Activated effector memory CD4-positive, alpha-beta T cell treated with anti-CD3 and anti-CD28 coated beads, Interleukin-2, amount 50 U/mL, for 16 hours (primary cell): Measurements from ENCODE around the gene GPR22.

ENCODE experiments used
- DNase-seq: peaks from one replicate; pipeline ENCODE4 v3.0.0-alpha.2; 2020

The GPR22 gene

DNA sequence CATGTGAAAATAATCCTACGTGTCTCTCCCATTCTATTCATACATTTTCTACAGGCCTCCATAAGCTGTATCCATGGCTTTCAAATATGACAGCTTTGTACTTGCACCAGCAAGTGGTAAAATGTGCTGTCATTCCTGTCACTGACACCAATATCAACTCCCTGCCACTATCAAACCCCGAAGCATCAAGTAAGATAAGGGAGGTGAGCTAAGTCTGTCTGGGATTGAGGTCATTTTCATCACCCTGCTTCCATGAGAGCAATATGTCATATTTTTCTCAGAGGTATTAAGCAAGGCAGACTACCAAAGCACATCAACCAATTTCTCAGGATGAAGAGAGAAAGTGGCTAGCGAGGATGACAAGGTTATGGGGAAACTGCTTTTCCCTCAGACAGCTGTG lies 11.1 kb downstream of the GPR22 start:
- no peak for DNase-seq

DNA sequence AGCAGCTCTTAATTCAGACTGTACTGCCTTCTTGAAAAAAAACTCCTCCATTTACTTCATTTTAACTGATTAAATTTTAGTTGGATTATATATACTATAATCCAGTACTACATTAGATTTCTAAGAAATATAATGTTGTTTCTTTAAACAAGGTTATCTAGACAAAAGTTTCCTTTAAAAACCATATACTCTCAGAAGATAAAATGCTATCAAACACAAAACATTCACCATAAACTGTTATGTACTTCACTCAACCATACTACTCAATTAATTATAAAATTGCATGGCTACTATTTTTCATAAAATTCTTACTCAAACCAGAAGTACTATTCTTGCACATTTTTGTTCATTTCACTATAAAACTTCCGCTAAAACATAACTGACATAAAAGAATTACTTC lies 12.7 kb downstream of the GPR22 start:
- no peak for DNase-seq

DNA sequence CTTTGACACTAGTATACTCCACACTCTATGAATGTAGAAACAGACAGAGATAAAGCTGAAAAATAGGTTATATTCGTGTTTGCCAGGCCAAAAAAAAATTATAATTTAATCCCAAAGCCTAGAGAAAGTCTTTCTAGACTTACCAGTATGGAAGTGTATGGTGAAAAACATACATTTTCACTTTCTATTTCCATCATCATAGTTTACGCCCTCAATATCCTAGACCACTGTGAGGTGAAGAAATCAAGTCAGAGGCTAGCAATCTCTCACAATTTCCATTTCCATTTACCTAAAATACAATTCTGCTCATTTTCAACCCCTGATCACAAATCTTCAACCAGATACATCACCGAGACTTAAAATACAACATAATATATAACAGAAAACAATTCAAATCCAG lies 16.2 kb downstream of the GPR22 start:
- no peak for DNase-seq

DNA sequence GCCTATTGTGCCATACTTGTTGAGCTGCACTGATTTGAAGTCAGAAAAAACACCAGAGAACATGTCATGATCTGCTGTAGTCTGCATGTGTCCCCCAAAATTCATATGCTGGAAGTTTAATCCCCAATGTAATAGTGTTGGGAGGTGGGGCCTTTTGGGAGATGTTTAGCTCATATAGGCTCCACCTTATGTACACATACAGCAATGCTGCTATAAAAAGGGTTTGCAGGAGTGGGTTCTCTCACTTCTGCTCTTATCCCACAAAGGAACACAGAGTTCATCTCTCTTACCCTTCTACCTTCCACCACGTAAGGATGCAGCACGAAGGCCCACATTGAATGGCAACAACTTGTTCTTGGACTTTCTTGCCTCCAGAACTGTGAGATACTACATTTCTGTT lies 23.0 kb downstream of the GPR22 start:
- no peak for DNase-seq

DNA sequence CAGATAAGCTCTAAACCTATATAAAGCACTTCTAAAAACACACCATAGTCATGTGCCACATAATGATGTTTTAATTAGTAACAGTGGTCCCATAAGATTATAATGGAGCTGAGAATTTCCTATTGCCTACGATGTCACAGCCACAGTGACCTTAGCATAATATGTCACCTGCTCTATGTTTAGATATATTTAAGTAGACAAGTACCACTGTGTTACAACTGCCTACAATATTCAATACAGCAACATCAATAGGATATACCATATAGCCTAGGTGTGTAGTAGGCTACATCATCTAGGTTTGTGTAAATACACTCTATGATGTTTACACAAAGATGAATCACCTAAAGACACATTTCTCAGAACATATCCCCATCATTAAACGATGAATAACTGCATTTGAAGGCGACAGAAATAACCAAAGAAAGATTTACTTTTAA lies 24.5 kb downstream of the GPR22 start:
- no peak for DNase-seq

DNA sequence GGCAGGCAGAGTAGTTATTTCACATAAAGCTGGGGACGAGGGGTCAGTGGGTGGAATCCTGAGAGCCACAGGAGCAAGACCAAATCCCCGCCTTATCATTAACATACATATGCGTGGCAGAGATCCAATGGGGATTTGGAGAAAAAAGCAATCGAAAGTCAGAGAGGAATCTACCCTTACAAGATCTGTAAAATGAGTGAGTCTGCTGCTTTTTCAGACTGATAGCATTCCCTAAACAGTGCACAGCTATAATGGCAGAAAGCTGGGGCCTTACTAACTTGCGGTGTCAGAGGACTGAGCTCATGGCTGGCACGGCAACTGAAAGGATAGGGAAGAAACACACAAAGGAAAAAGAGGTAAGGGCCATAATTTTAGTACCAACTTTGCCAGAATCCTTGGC lies 25.0 kb downstream of the GPR22 start:
- DNase-seq: no peak

DNA sequence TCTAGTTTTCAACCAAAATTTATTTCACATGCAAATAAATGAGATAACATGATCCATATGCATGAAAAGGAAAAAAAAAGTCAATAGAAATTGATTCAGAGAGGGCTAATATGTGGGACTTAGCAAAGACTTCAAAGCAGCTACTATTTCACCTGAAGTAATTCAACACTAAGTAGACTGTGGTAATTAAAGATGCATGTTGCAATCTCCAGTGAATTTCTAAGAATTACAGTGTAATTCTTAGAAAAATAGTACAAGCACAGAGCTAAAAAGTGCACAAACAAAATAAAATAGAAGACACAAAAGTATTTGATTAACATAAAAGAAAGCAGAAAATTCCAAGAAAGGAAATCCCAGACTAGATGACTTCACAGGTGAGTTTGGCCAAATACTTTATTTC lies 25.7 kb downstream of the GPR22 start:
- DNase-seq: no peak

DNA sequence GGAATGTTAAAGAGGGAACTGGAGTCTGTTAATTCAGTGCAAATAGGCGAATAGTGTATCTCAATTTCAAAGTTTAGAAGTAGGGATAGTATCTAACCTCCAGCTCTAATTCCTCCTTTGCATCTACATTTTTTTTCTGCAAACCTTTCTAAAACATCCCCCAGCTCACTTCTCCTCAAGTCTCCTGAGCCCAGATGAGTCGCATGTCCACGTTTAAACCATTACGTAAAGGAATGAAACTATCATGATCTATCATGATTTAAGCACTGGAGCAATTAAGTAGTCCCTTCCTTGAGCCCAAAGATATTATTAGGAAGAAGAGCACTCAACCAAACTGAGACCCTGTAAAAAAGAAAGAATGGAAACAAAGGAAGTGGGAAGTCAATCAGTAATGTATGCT lies 29.9 kb downstream of the GPR22 start:
- no peak for DNase-seq

DNA sequence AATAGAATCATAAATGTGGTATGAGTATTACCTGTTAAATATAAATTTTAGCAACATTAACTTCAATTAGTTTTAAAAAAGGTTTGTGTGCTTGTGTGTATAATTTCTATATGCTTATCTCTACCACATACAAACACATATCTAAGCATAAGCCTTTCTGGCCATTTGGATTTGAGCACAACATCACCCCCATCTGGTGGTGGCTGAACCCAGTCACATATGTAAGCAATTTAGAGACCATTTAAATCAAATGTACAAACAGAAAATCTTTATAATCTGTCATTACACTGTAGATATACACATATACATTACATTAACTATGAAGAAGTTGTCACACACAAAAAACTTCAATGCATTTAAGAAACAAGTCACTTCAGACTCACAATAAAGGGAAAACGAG lies 31.7 kb downstream of the GPR22 start:
- no peak for DNase-seq

DNA sequence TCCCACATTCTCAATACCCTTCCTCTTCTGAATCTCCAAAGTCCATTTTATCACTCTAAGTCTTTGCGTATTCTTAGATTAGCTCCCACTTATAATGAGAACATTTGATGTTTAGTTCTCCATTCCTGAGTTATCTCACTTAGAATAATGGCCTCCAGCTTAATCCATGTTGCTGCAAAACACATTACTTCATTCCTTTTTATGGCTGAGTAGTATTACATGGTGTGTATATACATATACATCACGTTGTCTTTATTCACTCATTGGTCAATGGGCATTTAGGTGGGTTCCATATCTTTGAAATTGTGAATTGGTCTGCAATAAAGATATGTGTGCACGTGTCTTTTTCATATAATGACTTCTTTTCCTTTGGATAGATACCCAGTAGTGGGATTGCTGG lies 32.3 kb downstream of the GPR22 start:
- no peak for DNase-seq

DNA sequence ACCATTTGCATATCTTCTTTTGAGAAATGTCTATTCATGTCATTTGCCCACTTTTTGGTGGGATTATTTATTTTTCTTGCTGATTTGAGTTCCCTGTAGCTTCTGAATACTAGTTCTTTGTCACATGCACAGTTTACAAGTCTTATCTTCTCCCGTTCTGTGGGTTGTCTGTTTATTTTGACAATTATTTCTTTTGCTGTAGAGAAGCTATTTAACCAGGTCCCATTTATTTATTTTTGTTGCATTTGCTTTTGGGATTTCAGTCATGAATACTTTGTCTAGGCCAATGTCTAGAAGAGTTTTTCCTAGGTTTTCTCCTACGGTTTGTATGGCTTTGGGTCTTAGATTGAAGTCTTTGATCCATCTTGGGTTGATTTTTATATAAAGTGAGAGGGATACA lies 32.9 kb downstream of the GPR22 start:
- no peak for DNase-seq

DNA sequence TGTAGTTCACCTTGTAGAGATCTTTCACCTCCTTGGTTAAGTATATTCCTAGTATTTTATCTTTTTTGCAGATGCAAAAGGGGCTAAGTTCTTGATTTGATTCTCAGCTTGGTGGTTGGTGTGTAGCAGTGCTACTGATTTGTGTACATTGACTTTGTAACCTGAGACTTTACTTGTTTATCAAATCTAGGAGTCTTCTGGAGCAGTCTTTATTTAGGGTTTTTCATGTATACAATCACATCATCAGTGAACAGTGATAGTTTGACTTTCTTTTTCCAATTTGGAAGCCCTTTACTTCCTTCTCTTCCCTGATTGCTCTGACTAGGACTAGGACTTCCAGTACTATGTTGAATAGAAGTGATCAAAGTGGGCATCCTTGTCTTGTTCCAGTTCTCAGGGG lies 33.8 kb downstream of the GPR22 start:
- DNase-seq: no peak

DNA sequence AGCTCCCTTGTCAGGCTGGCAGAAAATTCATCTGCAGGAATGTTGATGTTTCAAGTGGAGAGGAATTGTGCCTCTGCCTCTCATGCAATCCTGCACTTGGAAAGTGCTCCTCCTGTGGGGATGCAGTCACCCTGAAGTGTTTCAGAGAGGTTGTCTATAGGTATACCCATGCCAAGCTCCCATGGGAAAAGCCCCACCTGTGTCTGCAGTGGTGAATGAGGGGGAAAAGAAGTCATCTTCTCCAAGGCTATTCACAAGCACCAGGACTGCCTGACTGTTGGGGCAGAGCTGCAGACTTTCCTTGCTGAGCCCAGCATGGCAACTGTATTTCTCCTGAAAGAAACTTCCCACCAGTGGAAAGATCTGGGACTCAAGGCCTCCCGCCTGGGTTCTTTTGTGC lies 35.5 kb downstream of the GPR22 start:
- DNase-seq: no peak

DNA sequence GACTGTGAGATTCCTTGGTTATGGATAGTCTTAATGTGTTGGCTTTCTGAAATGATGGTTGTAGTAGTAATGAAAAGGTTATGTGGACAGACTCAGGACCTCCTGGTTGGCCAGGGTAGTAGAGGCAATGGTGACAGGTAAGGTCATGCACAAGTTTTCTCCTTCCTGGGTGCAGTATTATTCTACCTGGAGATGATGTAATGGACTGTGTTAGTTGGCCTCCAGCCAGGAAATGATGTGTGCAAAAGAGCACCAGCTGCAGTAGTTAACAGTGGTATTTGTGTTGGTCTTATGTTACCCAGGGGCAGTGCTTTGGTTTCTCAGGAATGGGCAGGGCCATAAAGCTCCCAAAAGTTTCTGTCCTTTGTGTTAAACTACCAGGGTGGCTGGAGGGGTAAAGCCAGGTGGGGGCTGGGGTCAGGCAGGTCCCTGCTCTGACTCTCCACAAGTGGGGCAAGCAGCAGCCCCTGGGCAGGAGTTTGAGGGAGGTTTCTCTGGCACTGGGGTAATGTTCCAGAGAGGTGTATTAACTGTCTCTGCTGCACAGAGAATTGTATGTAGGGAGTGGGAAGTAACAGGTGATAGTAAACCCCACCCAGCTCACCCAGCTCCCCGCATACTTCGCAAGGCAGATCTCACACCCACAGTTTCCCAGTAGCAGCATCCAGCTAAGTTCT lies 36.3 kb downstream of the GPR22 start:
- no peak for DNase-seq

DNA sequence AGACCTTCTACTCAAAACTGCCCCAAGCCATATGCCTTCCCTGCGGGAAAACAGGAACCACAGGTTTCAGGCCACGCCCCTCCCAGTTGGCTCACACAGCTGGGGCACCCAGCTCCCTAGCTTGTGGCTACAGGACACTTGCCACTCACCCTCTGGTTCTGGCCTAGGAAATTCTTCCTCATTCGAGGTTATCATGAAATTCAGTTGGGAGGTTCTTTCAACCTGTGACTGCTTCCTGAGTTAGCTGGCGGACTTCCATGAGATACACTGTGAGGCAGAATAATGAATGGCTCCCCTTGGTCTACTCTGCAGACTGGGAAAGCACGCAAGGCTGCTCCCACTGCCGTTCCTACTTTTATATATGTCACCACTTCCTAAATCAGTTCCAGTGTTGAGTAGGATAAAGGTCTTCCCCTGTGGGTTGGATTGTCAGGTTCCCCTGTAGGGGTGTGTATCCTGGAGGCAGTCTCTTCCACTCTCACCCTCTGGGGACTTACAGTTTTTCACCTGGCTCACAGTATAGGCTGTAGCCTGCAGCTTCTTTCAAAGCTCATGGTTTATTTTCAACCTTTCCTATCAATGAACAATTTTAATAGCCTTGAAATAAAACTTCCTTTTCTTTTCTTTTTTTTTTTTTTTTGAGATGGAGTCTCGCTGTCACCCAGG lies 37.0 kb downstream of the GPR22 start:
- no peak for DNase-seq
